Sigmoid colon (tissue), 7 donors: ENCODE data around the gene SOWAHD. TPM values are rescaled to one million over a fixed set of nuclear protein-coding genes. Genes with fewer than 3 reads are reported as not detected.
"Not testable (repeated sequence)": the region's sequence is repeated elsewhere in the genome, so short reads cannot be mapped to it uniquely, and the experiment has no call there.

Experiments
- DNase-seq: peaks from one replicate; pipeline ENCODE4 v3.0.0-alpha.2; 2019
- H3K27ac ChIP-seq, 4 donors: fragments of 200-600 bp; sonication (generic); one replicate each; pipeline ENCODE4 v1.5.1; 2016 to 2019; ENCODE audit warnings: mild to moderate bottlenecking in 1 of 4
- H3K27me3 ChIP-seq, 3 donors: fragments of 200-600 bp; sonication (generic); one replicate each; pipeline ENCODE4 v1.5.1; 2019; ENCODE audit warnings: mild to moderate bottlenecking in 1 of 3
- H3K36me3 ChIP-seq, 4 donors: fragments of 200-600 bp; sonication (generic); one replicate each; pipeline ENCODE4 v1.5.1; 2016 to 2019
- H3K4me1 ChIP-seq, 4 donors: fragments of 200-600 bp; sonication (generic); one replicate each; pipeline ENCODE4 v1.5.1; 2017 to 2019
- H3K4me3 ChIP-seq, 4 donors: fragments of 200-600 bp; sonication (generic); one replicate each; pipeline ENCODE4 v1.5.1; 2017 to 2019; ENCODE audit warnings: mild to moderate bottlenecking in 2 of 4, moderate library complexity in 1 of 4
- H3K9me3 ChIP-seq, 4 donors: fragments of 200-600 bp in 3 of 4; sonication (generic) in 3 of 4; one replicate each; pipeline versions ENCODE4 v1.5.1 to v1.6.1; 2013 to 2019
- EP300 ChIP-seq, 4 donors: sonication (generic); formaldehyde crosslinking; IDR thresholded peaks; one replicate each; pipeline ENCODE4 v1.6.1; 2017; ENCODE audit warnings: antibody characterized with exemption in 4 of 4
- POLR2A ChIP-seq, 2 donors: fragments of 450-650 bp; IDR thresholded peaks; one replicate each; pipeline ENCODE4 v1.6.1; 2016; ENCODE audit warnings: antibody characterized with exemption in 2 of 2, mild to moderate bottlenecking in 2 of 2, moderate library complexity in 2 of 2
- POLR2AphosphoS5 ChIP-seq, 4 donors: sonication (generic); formaldehyde crosslinking; IDR thresholded peaks; one replicate each; pipeline ENCODE4 v1.6.1; 2017; ENCODE audit warnings: antibody characterized with exemption in 4 of 4
- WGBS, 2 donors: extraction: QIAGEN DNeasy Blood & Tissue Kit; methylation state at CpG; one replicate each; pipeline ENCODE4 v1.1.7; 2013; 5-methylcytosine and 5-hydroxymethylcytosine counted together
- intact Hi-C: fragments of 100-400 bp; cut with DNase I; formaldehyde crosslinking; loops from one replicate; pipeline ENCODE4 v1.15.1; 2023
- polyA plus RNA-seq, 3 donors: library from polyadenylated mRNA; stranded (reverse); fragments of 200-250 nt; gene quantifications; one replicate each; pipeline ENCODE4 v1.2.3, GENCODE V29; 2013
- total RNA-seq, 4 donors: library from RNA; depleted of rRNA; stranded (reverse); fragments of >200 nt; gene quantifications; one replicate each; pipeline ENCODE4 v1.1.0, GENCODE V29; 2016
- TF ChIP-seq, protein P1 (sequence below), 4 experiments: fragments of 450-650 bp in 3 of 4; fragments of 200-600 bp in 1 of 4; IDR thresholded peaks; one replicate each; pipeline ENCODE4 v1.5.1; 2016 to 2019; ENCODE audit warnings: antibody characterized with exemption in 4 of 4, mild to moderate bottlenecking in 3 of 4, moderate library complexity in 2 of 4
- donor health status: healthy with polysubstance abuse.
- donor health status: Bipolar disorder and iron deficiency.
- donor health status: healthy.

SOWAHD gene
- total and polyA plus RNA-seq, 7 donors, result 0.54 to 5.3 (median 3.3) TPM; not detected in 3

DNA sequence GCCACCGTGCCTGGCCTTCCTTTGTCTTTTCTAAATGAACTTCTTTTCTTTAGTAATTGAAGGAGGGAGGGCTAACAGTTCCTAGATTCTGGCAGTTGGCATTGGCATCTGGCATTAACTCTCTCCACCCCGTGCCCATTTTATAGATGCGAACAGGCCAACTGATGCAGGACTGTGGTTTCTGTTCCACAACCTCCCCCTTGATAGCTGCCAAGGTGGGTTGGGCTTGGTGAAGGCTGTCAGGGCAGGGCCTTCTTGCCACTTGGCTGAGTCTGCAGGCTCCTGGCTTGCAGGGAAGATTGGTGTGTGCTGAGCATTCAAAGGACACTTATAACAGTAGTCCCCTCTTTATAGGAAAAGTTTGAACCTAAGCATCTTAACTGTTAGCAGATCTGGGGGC lies 4.3 kb downstream of the SOWAHD start:
- no peak for DNase-seq
- no peaks in the 10 kb centered on the region for H3K9me3 ChIP-seq
- H3K4me3 ChIP-seq, result no peak overlapping the region
- TF ChIP-seq POLR2A (IDR thresholded peaks at IDR 0.05) (no peak), POLR2AphosphoS5 (IDR thresholded peaks at IDR 0.05) (no peak), EP300 (IDR thresholded peaks at IDR 0.05) (no peak)
- TF ChIP-seq, protein P1, sequence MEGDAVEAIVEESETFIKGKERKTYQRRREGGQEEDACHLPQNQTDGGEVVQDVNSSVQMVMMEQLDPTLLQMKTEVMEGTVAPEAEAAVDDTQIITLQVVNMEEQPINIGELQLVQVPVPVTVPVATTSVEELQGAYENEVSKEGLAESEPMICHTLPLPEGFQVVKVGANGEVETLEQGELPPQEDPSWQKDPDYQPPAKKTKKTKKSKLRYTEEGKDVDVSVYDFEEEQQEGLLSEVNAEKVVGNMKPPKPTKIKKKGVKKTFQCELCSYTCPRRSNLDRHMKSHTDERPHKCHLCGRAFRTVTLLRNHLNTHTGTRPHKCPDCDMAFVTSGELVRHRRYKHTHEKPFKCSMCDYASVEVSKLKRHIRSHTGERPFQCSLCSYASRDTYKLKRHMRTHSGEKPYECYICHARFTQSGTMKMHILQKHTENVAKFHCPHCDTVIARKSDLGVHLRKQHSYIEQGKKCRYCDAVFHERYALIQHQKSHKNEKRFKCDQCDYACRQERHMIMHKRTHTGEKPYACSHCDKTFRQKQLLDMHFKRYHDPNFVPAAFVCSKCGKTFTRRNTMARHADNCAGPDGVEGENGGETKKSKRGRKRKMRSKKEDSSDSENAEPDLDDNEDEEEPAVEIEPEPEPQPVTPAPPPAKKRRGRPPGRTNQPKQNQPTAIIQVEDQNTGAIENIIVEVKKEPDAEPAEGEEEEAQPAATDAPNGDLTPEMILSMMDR (IDR thresholded peaks at IDR 0.05), result no peak
- H3K4me1 ChIP-seq, result peaks cover 0 to 17% (median 7%) of the 10 kb centered on the region in 4 donors
- no peaks in the 10 kb centered on the region for H3K36me3 ChIP-seq
- 52 to 82% methylated on average over 3 of the region's 3 CpGs for WGBS, 2 donors
- intact Hi-C loops, result no loop called here
- H3K27ac ChIP-seq, result no peak overlapping the region
- H3K27me3 ChIP-seq, result peaks cover 8 to 21% (median 11%) of the 10 kb centered on the region in 3 donors

DNA sequence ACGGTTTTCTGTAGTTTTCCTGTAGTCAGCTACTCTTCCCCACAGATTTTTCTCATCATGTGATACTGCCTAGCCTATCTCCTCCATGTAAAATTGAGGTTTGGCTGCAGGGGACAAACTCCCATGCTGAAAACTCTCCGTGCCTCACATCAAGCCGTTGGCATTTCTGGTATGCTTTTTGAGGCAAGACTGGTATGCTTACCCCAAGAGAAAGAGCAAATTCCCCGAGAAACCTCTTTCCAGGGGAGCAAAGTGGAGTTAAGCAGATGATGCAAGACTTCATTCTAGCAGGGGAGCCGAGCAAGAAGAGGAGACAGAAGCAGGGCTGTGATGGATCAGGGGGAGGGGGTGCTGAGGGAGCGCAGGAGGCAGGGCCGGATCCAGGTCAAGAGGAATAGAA lies 4.8 kb downstream of the SOWAHD start:
- intact Hi-C loops, result no loop called here
- Histone ChIP-seq H3K9me3 (no peaks in the 10 kb centered on the region), H3K4me3 (no peak overlapping the region), H3K27me3 (peaks cover 8 to 21% (median 11%) of the 10 kb centered on the region in 3 donors), H3K36me3 (no peaks in the 10 kb centered on the region), H3K4me1 (peaks cover 0 to 12% (median 4%) of the 10 kb centered on the region in 4 donors), H3K27ac (no peak overlapping the region)
- no peak for DNase-seq
- 82 to 83% methylated on average over 7 of the region's 7 CpGs for WGBS, 2 donors
- no peak for TF ChIP-seq POLR2AphosphoS5 (IDR thresholded peaks at IDR 0.05)
- no peak for TF ChIP-seq EP300 (IDR thresholded peaks at IDR 0.05)
- no peak for TF ChIP-seq POLR2A (IDR thresholded peaks at IDR 0.05)
- TF ChIP-seq, protein P1 (IDR thresholded peaks at IDR 0.05), result no peak

DNA sequence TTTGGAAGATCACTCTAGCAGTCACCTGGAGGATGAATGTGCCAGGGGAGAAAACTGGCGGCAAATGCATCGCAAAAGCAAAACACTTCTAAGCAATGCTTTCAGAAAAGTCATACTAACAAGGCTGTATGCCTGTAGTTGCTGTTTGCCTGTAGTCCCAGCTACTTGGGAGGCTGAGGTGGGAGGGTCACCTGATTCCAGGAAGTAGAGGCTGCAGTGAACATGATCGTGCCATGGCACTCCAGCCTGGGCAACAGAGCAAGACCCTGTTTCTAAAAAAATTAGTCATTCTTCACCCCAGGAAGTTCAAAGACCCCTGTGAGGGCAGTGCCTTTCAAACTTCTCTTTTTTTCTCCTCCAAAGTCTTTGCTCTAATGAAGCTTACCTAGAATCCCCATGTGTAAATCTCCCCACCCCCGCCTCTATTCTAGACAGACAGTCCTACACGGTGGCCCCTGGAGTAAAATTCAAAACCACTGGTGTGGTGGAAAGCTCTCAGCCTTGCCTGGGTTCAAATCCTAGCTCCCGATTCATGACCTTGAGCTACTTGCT lies 5.5 kb downstream of the SOWAHD start:
- H3K27me3 ChIP-seq, result peaks cover 7 to 17% (median 9%) of the 10 kb centered on the region in 3 donors
- WGBS, 2 donors, result 80 to 86% methylated on average over 6 of the region's 6 CpGs
- intact Hi-C loops, result no loop called here
- no peak for TF ChIP-seq EP300 (IDR thresholded peaks at IDR 0.05)
- H3K4me3 ChIP-seq, result no peak overlapping the region
- no peak for DNase-seq
- no peaks in the 10 kb centered on the region for H3K36me3 ChIP-seq
- H3K9me3 ChIP-seq, result no peaks in the 10 kb centered on the region
- peaks cover 0 to 5% (median under 1%) of the 10 kb centered on the region in 4 donors for H3K4me1 ChIP-seq
- H3K27ac ChIP-seq, result no peak overlapping the region

DNA sequence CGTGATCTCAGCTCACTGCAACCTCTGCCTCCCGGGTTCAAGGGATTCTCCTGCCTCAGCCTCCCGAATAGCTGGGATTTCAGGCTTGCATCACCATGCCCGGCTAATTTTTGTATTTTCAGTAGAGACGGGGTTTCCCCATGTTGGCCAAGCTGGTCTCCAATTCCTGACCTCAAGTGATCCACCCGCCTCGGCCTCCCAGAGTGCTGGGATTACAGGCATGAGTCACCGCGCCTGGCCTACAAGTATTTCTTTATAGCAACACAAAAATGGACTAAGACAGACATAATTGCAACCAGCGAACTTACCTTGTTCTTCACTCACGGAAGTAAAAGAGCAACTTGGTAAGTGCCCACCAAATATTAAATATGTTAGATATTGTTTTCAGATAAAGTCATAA lies 10.0 kb downstream of the SOWAHD start:
- DNase-seq, H3K4me1 ChIP-seq, intact Hi-C loops, H3K27me3 ChIP-seq, H3K4me3 ChIP-seq, H3K36me3 ChIP-seq, H3K27ac ChIP-seq, H3K9me3 ChIP-seq: not testable (repeated sequence)
- WGBS, 2 donors, result 90 to 93% methylated on average over 11 of the region's 11 CpGs

DNA sequence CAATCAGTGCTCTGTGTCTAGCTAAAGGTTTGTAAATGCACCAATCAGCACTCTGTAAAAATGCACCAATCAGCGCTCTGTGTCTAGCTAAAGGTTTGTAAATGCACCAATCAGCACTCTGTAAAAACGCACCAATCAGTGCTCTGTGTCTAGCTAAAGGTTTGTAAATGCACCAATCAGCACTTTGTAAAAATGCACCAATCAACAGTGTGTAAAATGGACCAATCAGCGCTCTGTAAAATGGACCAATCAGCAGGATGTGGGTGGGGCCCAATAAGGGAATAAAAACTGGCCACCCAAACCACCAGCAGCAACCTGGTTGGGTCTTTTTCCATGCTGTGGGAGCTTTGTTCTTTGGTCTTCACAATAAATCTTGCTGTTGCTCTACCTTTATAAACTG lies 11.0 kb downstream of the SOWAHD start:
- 97 to 99% methylated on average over 3 of the region's 3 CpGs for WGBS, 2 donors
- H3K4me3 ChIP-seq, intact Hi-C loops, H3K4me1 ChIP-seq, H3K27me3 ChIP-seq, H3K36me3 ChIP-seq, H3K9me3 ChIP-seq, H3K27ac ChIP-seq, DNase-seq: not testable (repeated sequence)

GRCh38 chrX:119775517-119776238 lies 17.3 kb downstream of the SOWAHD start:
- no peaks in the 10 kb centered on the region for H3K36me3 ChIP-seq
- H3K27ac ChIP-seq, result no peak overlapping the region
- no peak overlapping the region for H3K4me3 ChIP-seq
- TF ChIP-seq EP300 (IDR thresholded peaks at IDR 0.05), result no peak
- no peak for TF ChIP-seq POLR2AphosphoS5 (IDR thresholded peaks at IDR 0.05)
- TF ChIP-seq POLR2A (IDR thresholded peaks at IDR 0.05), result no peak
- H3K27me3 ChIP-seq, result no peaks in the 10 kb centered on the region
- WGBS, 2 donors, result 79 to 90% methylated on average over 15 of the region's 15 CpGs
- DNase-seq, result no peak
- H3K4me1 ChIP-seq, result no peaks in the 10 kb centered on the region
- intact Hi-C loops, result no loop called here
- no peaks in the 10 kb centered on the region for H3K9me3 ChIP-seq

DNA sequence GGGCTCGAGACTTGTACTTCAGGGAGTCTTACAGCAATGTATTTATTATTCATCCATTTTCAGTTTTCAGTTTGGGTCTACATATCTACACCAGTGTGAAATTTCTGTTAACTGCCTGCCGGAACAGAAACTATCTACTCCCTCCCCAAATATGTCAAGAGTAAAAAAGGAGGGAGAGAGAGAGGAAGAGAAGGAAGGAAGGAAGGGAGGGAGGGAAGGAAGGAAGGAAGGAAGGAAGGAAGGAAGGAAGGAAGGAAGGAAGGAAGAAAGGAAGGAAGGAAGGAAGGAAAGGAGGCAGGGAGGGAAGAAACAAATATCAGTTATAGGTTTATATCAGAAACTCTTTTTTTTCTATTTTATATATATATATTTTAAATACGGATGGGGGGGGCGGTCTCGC lies 20.4 kb downstream of the SOWAHD start:
- Histone ChIP-seq H3K4me1 (no peaks in the 10 kb centered on the region), H3K27ac (no peak overlapping the region), H3K27me3 (no peaks in the 10 kb centered on the region), H3K9me3 (no peaks in the 10 kb centered on the region), H3K36me3 (no peaks in the 10 kb centered on the region), H3K4me3 (no peak overlapping the region)
- DNase-seq, result no peak
- intact Hi-C loops, result no loop called here
- TF ChIP-seq, protein P1 (IDR thresholded peaks at IDR 0.05), result no peak
- TF ChIP-seq POLR2A (IDR thresholded peaks at IDR 0.05) (no peak), EP300 (IDR thresholded peaks at IDR 0.05) (no peak), POLR2AphosphoS5 (IDR thresholded peaks at IDR 0.05) (no peak)
- WGBS, 2 donors, result 91 to 93% methylated on average over 5 of the region's 5 CpGs
